ENCODE measurements around the gene STMN3. TPM values are rescaled to one million over a fixed set of nuclear protein-coding genes. Genes with fewer than 3 reads are reported as not detected.

STMN3 gene
- total RNA-seq, 1 experiment from 2014 or later, result 42.7 TPM

- no peaks in the 10 kb centered on the region for H3K36me3 ChIP-seq (ENCODE audit: control insufficient read depth, insufficient read depth, low read length)
- no peaks in the 10 kb centered on the region for H3K27me3 ChIP-seq (ENCODE audit: control insufficient read depth, insufficient read depth, low read length)
- TF ChIP-seq TCF7L2 (IDR thresholded peaks at IDR 0.05; ENCODE audit: low read depth, low read length), result no peak
- no peak for TF ChIP-seq CTCF (IDR thresholded peaks at IDR 0.05)
- TF ChIP-seq REST (IDR thresholded peaks at IDR 0.05; ENCODE audit: insufficient read depth in 1 of 2, low read depth in 2 of 2, low read length in 1 of 2), result no peak
- TF ChIP-seq SIN3A (IDR thresholded peaks at IDR 0.05; ENCODE audit: borderline replicate concordance, insufficient read depth, low read depth, low read length), result no peak
- no peak for TF ChIP-seq POLR2AphosphoS5 (IDR thresholded peaks at IDR 0.05; ENCODE audit: low read depth, low read length)
- BruUV-seq (replicated peaks), result no TSS peak
- H3K4me3 ChIP-seq (ENCODE audit: low read depth in 2 of 2, low read length in 2 of 2), result peak overlapping the region; percentile 48 to 54
- in situ Hi-C loops (cut with HindIII; ENCODE audit: low pct_unique_long_range_greater_than_20kb, low sequenced_read_pairs) (no loop called here), intact Hi-C loops (cut with micrococcal nuclease; ENCODE audit: unreplicated experiment) (no loop called here)
- H3K27ac ChIP-seq (ENCODE audit: low read length), result peak overlapping the region; percentile 61; the same call in 1 of the 2 replicates
- H3K9me3 ChIP-seq (ENCODE audit: control insufficient read depth, insufficient read depth, low read depth, low read length), result no peaks in the 10 kb centered on the region
- peaks cover 6% of the 10 kb centered on the region for H3K4me1 ChIP-seq (ENCODE audit: control insufficient read depth, insufficient read depth, low read length)
- DNase-seq (ENCODE audit: low read depth, low spot score) (no peak), ATAC-seq (peak; percentile 56)
- CTCF ChIA-PET, result interaction anchor here (0.6 to 2.4 kb wide), 5 partner anchors 9 to 104 kb away, joined by 3 to 12 read pairs (median 5); partner anchors contain the start of genes PTK6 and STMN3
- POLR2A ChIA-PET, result interaction anchor here (0.7 kb wide), 1 partner anchor 270 kb away, joined by 3 read pairs; no protein-coding TSS in a partner anchor
These were observed 10.5 kb downstream of the STMN3 start for GRCh38 chr20:63642527-63643247.

- H3K4me1 ChIP-seq (ENCODE audit: control insufficient read depth, insufficient read depth, low read length), result peaks cover 6% of the 10 kb centered on the region
- DNase-seq (ENCODE audit: low read depth, low spot score) (no peak), ATAC-seq (peak; percentile 86)
- ChIA-PET CTCF (interaction anchor here (0.6 to 2.4 kb wide), 7 partner anchors 9 to 104 kb away, joined by 3 to 12 read pairs (median 5); partner anchors contain the start of genes PTK6, RTEL1 and STMN3), POLR2A (interaction anchor here (0.6 to 0.7 kb wide), 3 partner anchors 41 to 270 kb away, joined by 3 to 16 read pairs (median 3); no protein-coding TSS in a partner anchor)
- TF ChIP-seq CTCF (IDR thresholded peaks at IDR 0.05), result no peak
- 0 out of 4 replicates have a peak, but pooled peaks of 1 of the 2 experiments have one; percentile 13 for TF ChIP-seq REST (IDR thresholded peaks at IDR 0.05; ENCODE audit: insufficient read depth in 1 of 2, low read depth in 2 of 2, low read length in 1 of 2)
- no peaks in the 10 kb centered on the region for H3K27me3 ChIP-seq (ENCODE audit: control insufficient read depth, insufficient read depth, low read length)
- H3K27ac ChIP-seq (ENCODE audit: low read length), result no peak overlapping the region
- intact Hi-C loops (cut with micrococcal nuclease; ENCODE audit: unreplicated experiment), result no loop called here
- H3K36me3 ChIP-seq (ENCODE audit: control insufficient read depth, insufficient read depth, low read length), result no peaks in the 10 kb centered on the region
- no peaks in the 10 kb centered on the region for H3K9me3 ChIP-seq (ENCODE audit: control insufficient read depth, insufficient read depth, low read depth, low read length)
- in situ Hi-C loops (cut with HindIII; ENCODE audit: low pct_unique_long_range_greater_than_20kb, low sequenced_read_pairs), result no loop called here
- no TSS peak for BruUV-seq (replicated peaks)
- peak overlapping the region; percentile 48 to 54 for H3K4me3 ChIP-seq (ENCODE audit: low read depth in 2 of 2, low read length in 2 of 2)
These were observed 11.3 kb downstream of the STMN3 start for GRCh38 chr20:63641792-63642523.
